KOPT-K1 (cell line): ENCODE results near the gene GGTLC2.
"Not testable (repeated sequence)": the region's sequence is repeated elsewhere in the genome, so short reads cannot be mapped to it uniquely, and the experiment has no call there.

Experiments used
- H3K27ac ChIP-seq: fragments of 200-600 bp; sonication (generic); 2 replicates; pipeline ENCODE4 v1.5.1; 2016; ENCODE audit warnings: antibody characterized with exemption, mild to moderate bottlenecking, low read depth, low read length; ENCODE audit not compliant: poor library complexity, severe bottlenecking
- H3K36me3 ChIP-seq: fragments of 200-600 bp; sonication (generic); 2 replicates; pipeline ENCODE4 v1.5.1; 2017; ENCODE audit warnings: antibody characterized with exemption, mild to moderate bottlenecking, low read length, moderate library complexity; ENCODE audit not compliant: insufficient read depth
- H3K9me3 ChIP-seq: fragments of 200-600 bp; sonication (generic); 2 replicates; pipeline ENCODE4 v1.5.1; 2017; ENCODE audit warnings: antibody characterized with exemption, low read length, mild to moderate bottlenecking; ENCODE audit not compliant: insufficient read depth, poor library complexity, severe bottlenecking

The GGTLC2 gene

DNA sequence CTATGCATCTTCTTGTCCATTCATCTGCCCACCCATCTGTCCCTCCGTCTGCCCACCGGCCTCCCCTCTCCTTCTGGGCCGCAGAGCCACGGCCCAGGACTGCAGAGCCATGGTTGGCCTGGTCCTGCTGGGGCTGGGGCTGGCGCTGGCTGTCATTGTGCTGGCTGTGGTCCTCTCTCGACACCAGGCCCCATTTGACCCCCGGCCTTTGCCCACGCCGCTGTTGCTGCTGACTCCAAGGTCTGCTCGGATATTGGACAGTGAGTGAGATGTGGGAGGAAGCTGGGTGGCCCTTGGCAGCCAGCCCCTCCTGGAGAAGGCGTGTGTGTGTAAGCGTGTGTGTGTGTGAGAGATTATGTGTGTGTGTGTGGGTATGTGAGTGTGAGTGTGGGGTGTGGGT, 7.7 kb downstream of the GGTLC2 start:
- H3K36me3 ChIP-seq, H3K9me3 ChIP-seq, H3K27ac ChIP-seq: not testable (repeated sequence)

DNA sequence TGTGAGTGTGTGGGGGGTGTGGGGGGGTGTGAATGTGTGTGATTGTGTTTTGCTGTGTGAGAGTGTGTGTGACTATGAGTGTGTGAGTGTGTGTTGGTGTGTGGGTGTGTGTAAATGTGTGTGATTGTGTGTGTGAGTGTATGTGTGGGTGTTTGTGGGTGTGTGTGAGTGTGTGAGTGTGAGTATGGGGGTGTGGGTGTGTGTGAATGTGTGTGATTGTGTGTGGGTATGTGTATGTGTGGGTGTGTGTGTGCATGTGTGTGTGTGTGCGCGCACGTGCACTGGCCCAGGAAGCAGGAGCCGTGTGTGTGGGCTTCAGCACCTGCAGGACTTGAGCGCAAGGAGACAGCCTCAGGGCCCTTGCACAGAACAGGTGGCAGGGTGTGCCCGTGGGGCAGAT, 8.2 kb downstream of the GGTLC2 start:
- H3K9me3 ChIP-seq, H3K27ac ChIP-seq, H3K36me3 ChIP-seq: not testable (repeated sequence)

DNA sequence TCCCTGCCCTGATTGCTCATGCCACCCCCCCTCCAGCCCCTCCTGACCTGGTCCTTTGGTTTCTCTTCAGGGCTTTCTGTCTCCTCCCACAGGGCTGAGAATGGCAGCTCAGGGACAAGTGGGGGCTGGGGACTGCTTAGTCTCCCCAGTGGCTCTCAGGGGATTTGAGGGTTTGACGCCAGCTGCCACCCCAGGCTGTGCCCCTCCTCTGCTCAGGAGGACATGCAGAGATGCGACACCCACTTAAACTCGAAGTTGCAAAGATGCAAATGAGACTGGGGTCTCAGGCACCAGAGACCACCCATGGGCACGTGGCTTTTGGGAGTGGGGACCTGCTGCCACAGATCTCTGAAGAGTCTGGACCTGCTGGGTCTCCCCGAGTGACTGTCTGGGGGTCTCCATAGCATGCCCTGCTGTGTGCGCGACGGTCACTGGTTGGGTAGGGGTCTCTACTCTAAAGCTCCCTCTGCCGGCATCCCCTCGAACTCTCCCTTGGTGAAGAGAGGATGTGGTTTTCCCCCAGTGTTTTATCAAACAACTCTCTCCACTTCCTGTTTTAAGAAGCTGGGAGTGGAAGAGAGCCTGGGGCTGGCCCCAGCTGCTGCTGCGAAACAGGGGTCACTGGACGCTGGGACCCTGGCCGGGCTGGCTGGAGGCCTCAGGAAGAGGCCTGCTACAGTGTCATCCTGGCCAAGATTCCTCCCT, 9.4 kb downstream of the GGTLC2 start:
- not testable (repeated sequence) for H3K27ac ChIP-seq, H3K36me3 ChIP-seq, H3K9me3 ChIP-seq

DNA sequence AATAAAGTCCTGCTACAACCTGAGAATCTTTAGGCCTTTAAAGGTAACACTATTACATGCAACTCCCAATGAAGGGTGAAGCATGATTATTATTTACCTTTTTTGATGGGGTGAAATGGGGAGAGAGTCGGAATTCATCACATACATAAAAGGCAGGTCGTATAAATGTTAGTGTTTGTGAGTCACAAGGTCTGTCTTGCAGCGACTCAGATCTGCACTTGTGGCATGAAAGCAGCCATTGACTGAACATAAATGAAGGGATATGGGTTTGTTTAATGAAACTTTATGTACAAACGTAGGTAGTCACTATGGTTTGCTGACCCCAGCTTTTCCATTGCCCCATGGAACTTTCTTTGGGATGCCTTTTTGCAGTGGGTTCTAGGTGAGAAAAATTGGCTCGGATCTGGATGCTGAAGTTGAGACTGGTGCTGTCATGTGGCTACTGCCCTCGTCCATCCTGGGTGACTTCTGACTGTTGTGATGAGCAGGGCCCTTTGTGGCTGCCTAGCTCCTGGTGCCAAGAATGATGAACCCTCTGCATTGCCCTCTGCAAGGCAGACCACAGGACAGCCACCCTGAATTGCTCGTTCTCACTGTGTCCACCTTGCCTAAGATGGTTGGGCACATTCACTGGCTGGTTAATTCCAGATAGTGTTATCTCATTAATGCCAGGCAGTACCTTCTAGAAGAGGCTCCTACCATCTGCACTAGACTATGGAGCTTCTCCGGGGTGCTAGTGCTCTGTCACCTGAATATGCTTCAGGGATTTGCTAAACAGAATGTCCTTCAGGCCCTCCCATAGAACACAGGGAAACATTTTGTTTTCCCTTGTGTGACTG, 11.3 kb downstream of the GGTLC2 start:
- no peaks in the 10 kb centered on the region for H3K9me3 ChIP-seq
- H3K27ac ChIP-seq, result no peak overlapping the region
- no peaks in the 10 kb centered on the region for H3K36me3 ChIP-seq

DNA sequence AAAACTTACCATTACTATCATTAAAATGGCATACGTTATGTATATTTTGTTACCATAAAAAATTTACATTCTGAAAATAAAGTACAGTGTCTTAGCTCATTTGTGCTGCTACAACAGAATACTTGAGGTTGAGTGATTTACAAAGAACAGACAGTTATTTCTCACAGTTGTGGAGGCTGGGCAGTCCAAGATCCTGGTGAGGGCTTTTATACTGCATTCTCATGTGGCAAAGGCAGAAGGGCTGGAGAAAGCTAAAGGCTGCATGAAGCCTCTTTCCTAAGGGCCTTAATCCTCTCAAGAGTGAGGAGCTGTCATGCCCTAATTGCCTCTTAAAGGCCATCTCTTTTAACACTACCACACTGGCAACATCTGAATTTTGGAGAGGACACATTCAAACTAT, 13.3 kb downstream of the GGTLC2 start:
- Histone ChIP-seq H3K9me3 (no peaks in the 10 kb centered on the region), H3K36me3 (no peaks in the 10 kb centered on the region), H3K27ac (no peak overlapping the region)

DNA sequence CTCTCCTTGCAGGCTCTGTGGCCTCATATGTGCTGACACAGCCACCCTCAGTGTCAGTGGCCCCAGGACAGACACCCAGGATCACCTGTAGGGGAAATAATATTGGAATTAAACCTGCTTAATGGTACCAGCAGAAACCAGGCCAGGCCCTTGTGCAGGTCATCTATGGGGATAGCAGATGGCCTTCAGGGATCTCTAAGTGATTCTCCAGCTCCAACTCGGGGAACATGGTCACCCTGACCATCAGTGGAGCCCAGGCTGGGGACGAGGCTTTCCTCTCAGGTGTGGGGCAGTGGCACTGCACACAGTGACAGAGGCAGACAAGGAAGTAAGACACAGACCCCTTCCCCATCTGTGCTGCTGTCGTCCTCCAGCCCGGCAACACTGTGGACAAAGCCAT, 16.9 kb downstream of the GGTLC2 start:
- Histone ChIP-seq H3K36me3 (no peaks in the 10 kb centered on the region), H3K9me3 (no peaks in the 10 kb centered on the region), H3K27ac (no peak overlapping the region)

DNA sequence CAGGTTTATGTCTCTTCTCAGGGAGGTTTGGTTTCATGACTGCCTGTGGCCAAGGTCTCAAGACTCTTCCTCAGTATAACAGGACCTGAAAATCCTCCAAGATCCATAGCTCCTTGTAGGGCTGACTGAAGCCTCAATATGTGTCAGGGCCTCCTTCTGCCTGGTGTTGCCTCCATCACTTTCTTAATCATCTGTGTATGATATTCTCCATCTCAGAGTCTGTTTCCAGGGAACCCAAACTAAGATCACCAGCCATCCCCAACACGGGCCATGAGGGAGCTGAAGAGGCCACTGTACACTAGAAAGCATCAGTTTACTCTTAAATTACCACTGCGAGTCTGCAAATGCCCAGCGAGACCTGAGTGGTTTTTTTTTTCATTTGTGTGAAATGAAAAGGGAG, 17.7 kb downstream of the GGTLC2 start:
- Histone ChIP-seq H3K27ac (no peak overlapping the region), H3K9me3 (no peaks in the 10 kb centered on the region), H3K36me3 (no peaks in the 10 kb centered on the region)

DNA sequence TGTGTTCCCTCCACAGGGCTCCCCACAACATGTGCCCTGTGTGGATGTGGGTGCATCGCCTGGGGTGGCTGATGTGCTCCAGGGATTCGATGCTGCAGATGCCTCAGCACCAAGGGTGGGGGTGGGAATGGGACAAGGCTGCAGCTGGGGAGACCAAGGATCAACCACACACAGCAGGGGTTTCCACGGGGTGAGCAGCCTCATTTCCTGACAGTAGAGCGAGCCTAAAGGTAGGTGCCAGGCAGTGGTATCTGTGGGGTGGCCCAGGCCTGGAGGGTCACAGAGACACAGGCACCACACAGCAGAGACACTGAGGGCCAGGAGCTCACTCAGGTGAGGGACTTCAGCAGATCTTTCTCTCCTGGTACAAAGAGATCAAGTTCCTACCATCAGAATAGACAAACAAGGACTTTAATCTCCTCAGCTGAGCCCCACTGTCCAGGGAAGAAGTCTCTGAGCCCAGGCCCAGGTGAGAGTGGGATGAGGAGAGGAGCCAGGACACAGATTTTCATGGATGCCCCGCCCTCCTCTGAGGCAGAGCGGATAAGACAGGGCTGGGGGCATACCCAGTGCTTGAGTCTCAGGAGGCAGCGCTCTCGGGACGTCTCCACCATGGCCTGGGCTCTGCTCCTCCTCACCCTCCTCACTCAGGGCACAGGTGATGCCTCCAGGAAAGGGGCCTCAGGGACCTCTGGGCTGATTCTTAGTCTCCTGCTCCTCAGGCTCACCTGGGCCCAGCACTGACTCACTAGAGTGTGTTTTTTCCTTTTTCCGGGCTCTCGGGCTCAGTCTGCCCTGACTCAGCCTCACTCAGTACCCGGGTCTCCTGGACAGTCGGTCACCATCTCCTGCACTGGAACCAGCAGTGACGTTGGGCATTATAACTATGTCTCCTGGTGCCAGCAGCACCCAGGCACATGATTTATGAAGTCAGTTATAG, 19.7 kb downstream of the GGTLC2 start:
- Histone ChIP-seq H3K36me3 (no peaks in the 10 kb centered on the region), H3K27ac (no peak overlapping the region), H3K9me3 (no peaks in the 10 kb centered on the region)

DNA sequence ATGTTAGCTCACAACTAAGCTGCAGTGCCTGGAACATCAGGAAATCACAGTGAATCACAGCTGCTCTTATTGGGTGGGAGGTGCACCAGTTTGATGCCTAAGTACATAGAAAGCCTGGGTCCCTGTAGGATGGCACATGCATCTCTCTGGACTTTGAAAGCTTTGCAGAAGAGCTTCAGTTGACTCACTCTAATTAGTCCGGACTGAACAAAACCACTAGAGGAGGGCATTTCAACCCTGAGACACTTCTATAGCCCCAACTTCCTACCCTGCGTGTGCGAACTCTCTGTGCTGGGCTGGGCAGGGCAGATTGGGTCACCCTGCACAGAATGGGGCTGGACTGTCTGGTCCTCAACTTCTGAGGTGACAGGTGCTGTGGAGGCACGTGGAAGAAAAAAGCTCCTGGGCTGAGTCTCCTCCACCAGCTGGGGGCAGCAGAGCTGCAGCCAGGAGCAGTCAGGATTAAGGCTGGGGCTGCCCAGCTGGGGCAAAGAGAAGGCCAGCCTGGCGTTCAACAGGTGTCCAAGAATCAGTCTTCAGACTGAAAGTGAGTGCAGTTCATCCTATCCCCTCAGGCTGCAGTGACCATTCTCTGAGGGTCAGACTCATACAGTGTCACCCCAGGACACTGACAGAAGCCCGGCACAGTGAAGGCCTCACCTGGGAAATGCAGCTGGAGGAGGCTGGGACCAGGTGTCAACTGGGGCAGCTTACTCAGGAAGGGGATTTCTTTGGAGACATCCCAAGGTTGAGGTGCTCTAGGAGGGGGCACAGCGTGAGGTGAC, 22.1 kb downstream of the GGTLC2 start:
- Histone ChIP-seq H3K27ac (no peak overlapping the region), H3K9me3 (no peaks in the 10 kb centered on the region)

DNA sequence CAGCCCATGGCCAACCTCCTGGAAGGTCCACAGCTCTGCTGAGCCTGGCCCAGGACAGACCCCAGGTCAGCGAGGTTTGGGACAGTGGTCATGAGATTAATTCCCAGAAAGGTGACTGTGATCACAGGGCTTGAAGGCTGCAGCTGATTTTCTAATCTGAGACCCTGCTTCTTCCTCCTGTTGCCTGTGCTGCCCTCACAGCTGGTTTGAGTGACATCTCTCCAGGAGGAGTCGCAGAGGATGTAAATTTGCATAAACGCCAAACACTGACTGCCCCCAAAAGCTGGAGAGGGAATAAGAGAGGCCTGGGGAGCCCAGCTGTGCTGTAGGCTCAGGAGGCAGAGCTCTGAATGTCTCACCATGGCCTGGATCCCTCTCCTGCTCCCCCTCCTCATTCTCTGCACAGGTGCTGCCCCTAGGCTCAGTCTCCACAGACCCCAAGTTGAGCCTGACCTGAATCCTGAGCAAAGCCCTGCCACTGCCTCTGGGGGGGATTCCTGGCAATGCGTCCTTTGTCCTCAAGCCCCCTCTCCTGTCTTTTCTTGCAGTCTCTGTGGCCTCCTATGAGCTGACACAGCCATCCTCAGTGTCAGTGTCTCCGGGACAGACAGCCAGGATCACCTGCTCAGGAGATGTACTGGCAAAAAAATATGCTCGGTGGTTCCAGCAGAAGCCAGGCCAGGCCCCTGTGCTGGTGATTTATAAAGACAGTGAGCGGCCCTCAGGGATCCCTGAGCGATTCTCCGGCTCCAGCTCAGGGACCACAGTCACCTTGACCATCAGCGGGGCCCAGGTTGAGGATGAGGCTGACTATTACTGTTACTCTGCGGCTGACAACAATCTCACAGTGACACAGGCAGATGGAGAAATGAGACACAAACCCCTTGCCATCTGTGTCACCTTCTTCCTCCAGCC, 23.8 kb downstream of the GGTLC2 start:
- Histone ChIP-seq H3K27ac (no peak overlapping the region), H3K9me3 (no peaks in the 10 kb centered on the region), H3K36me3 (no peaks in the 10 kb centered on the region)

More for the DNA sequence above, 22.1 kb downstream of the GGTLC2 start:
- no peaks in the 10 kb centered on the region for H3K36me3 ChIP-seq

DNA sequence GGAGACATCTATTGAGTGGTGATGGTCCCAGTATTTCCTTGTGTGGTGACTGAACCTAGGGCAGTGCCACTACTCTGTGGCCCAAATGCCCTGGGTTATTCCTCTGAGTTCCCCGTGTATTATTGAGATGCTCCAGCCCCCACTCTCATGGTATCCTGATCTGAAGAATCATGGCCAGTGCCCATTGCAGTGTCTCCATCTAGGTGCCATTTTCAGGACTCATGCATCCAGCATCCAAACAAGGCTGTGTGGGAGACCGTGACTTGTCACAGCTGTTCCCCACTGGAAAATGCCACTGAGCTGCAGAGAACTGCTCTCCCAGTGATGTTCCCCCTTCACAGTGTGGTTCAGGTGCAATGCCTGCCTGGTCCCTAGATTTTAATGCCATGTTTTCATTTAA, 24.7 kb downstream of the GGTLC2 start:
- no peak overlapping the region for H3K27ac ChIP-seq
- H3K36me3 ChIP-seq, result no peaks in the 10 kb centered on the region
- H3K9me3 ChIP-seq, result no peaks in the 10 kb centered on the region

DNA sequence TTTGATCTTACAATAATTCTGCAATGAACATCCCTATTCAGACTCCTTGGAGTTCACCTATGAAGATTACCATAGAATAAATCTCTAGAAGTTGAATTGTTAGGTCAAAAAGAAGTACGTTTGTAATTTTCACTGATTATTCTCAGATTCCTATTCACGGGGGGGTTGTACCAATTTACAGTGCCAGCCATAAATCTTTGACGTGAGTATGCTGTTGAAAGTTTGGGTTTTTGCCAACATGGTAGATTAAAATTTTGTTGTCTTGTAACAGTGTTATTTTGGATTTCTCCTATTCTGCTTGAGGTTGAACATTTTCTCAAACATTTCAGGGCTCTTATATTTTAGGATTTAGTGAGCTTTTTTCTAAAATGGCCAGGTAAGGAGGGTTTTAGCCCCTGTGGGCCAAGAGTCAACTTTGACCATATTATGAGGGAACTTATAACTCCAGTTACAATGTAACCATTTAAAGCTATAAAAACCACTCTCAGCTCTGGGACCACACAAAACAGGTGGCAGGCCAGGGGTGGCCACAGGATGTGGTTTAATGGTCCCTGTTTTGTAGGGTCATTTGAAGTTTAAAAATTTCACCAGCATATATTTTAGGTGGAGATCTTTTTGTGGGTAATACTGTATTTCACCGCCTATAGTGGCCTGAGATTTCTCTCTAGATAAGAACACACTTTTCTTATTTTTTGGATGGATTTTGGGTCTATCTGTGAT, 25.8 kb downstream of the GGTLC2 start:
- no peaks in the 10 kb centered on the region for H3K36me3 ChIP-seq
- H3K27ac ChIP-seq, result no peak overlapping the region
- no peaks in the 10 kb centered on the region for H3K9me3 ChIP-seq

DNA sequence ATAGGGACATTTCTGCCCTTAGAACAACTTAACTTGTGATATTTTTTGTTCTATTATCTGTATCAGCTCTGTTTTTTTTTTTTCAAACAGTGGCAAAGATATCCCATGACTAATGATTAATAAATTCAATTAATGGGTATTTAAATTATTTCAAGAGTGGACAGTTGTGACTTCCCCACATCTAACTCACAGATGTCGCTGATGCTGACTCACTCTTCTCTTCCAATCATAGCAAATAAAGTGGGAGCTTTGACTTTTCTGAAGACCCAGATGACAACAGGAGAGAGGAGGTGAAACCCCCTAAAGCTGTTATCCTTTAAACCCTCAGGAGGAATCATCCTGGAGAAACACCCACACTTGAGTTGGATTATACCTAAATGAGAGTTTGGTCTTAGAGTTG, 27.1 kb downstream of the GGTLC2 start:
- Histone ChIP-seq H3K36me3 (no peaks in the 10 kb centered on the region), H3K9me3 (no peaks in the 10 kb centered on the region), H3K27ac (no peak overlapping the region)
